GM12892 (cell line): ENCODE data around the gene ATP2B2.

Experiments used
- POLR2A ChIP-seq: IDR thresholded peaks from 2 replicates; pipeline ENCODE4 v1.6.1; 2011; ENCODE audit warnings: low read depth, low read length, control low read depth
- POLR2AphosphoS5 ChIP-seq: IDR thresholded peaks from 2 replicates; pipeline ENCODE4 v1.6.1; 2011; ENCODE audit warnings: low read depth, low read length, control low read depth

DNA sequence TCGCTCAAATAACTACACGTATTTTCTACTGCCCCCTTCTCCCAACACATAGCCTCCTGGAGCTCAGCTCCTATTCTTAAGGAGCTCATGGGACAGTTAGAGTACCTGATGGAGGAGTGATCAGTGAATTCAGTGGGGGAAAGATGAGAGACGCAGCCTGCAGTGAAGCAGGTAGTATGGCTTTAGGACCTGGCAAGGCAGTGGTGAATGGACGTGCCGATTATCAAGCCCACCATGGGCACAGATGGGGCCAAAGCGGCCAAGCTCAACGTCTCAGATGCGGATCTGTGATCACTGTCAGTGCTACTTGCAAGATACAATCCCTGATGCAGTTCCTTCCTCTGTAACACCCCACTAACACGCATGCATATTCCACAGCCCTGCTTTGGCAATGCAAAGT, 45.8 kb upstream of the ATP2B2 start:
- TF ChIP-seq POLR2AphosphoS5 (no peak), POLR2A (no peak)
